Nephron progenitor cell (in vitro differentiated cells): Measurements from ENCODE around the gene CD83.

Experiments used
- DNase-seq: peaks from one replicate; pipeline ENCODE4 v3.0.0; 2021
- H3K27ac Mint-ChIP-seq: 2 replicates; pipeline ENCODE4 v1.8.0; 2021; ENCODE audit warnings: mild to moderate bottlenecking, moderate library complexity, mixed read lengths
- H3K27me3 Mint-ChIP-seq: 2 replicates; pipeline ENCODE4 v1.8.0; 2021; ENCODE audit warnings: mild to moderate bottlenecking, low read depth, mixed read lengths; ENCODE audit not compliant: poor library complexity
- H3K36me3 Mint-ChIP-seq: 2 replicates; pipeline ENCODE4 v1.8.0; 2021; ENCODE audit warnings: low read depth, mixed read lengths
- H3K4me1 Mint-ChIP-seq: 2 replicates; pipeline ENCODE4 v1.8.0; 2021; ENCODE audit warnings: mixed read lengths
- H3K4me3 Mint-ChIP-seq: 2 replicates; pipeline ENCODE4 v1.8.0; 2021; ENCODE audit warnings: mild to moderate bottlenecking, moderate library complexity, mixed read lengths
- H3K9me3 Mint-ChIP-seq: 2 replicates; pipeline ENCODE4 v1.8.0; 2021; ENCODE audit warnings: mild to moderate bottlenecking, moderate library complexity, mixed read lengths
- CTCF ChIP-seq: fragments of 200-600 bp; sonication (generic); IDR thresholded peaks from 2 replicates; pipeline ENCODE4 v1.5.0; 2021; ENCODE audit warnings: antibody characterized with exemption

CD83 gene

GRCh38 chr6:14174996-14175395 lies 57.4 kb downstream of the CD83 start:
- Mint-ChIP-seq H3K4me1 (peaks cover 29% of the 10 kb centered on the region), H3K4me3 (no peak overlapping the region), H3K9me3 (peaks cover 28% of the 10 kb centered on the region), H3K36me3 (peaks cover 18% of the 10 kb centered on the region), H3K27ac (no peak overlapping the region), H3K27me3 (peaks cover 6% of the 10 kb centered on the region)
- no peak for DNase-seq
- TF ChIP-seq CTCF: no peak

- Mint-ChIP-seq H3K4me1 (peaks cover 29% of the 10 kb centered on the region), H3K4me3 (no peak overlapping the region), H3K36me3 (peaks cover 8% of the 10 kb centered on the region), H3K27me3 (peaks cover 7% of the 10 kb centered on the region), H3K9me3 (peaks cover 14% of the 10 kb centered on the region), H3K27ac (no peak overlapping the region)
- no peak for DNase-seq
- no peak for TF ChIP-seq CTCF
These were observed 58.9 kb downstream of the CD83 start for GRCh38 chr6:14176429-14176828.

GRCh38 chr6:14177413-14178082 lies 60.0 kb downstream of the CD83 start:
- no peak for DNase-seq
- H3K9me3 Mint-ChIP-seq: peaks cover 6% of the 10 kb centered on the region
- peaks cover 7% of the 10 kb centered on the region for H3K27me3 Mint-ChIP-seq
- H3K4me1 Mint-ChIP-seq: peaks cover 29% of the 10 kb centered on the region
- no peak for TF ChIP-seq CTCF
- peaks cover 4% of the 10 kb centered on the region for H3K36me3 Mint-ChIP-seq
- no peak overlapping the region for H3K4me3 Mint-ChIP-seq
- no peak overlapping the region for H3K27ac Mint-ChIP-seq

GRCh38 chr6:14178083-14178445 lies 60.5 kb downstream of the CD83 start:
- Mint-ChIP-seq H3K4me3 (no peak overlapping the region), H3K27me3 (peaks cover 7% of the 10 kb centered on the region), H3K36me3 (no peaks in the 10 kb centered on the region), H3K4me1 (peaks cover 29% of the 10 kb centered on the region), H3K9me3 (peaks cover under 1% of the 10 kb centered on the region), H3K27ac (no peak overlapping the region)
- TF ChIP-seq CTCF: no peak
- no peak for DNase-seq

- DNase-seq: no peak
- Mint-ChIP-seq H3K27me3 (peaks cover 7% of the 10 kb centered on the region), H3K4me3 (no peak overlapping the region), H3K4me1 (peaks cover 21% of the 10 kb centered on the region), H3K36me3 (no peaks in the 10 kb centered on the region), H3K27ac (no peak overlapping the region), H3K9me3 (peaks cover 11% of the 10 kb centered on the region)
- no peak for TF ChIP-seq CTCF
These were observed 63.0 kb downstream of the CD83 start for GRCh38 chr6:14180609-14181008.

GRCh38 chr6:14182916-14183315 lies 65.3 kb downstream of the CD83 start:
- Mint-ChIP-seq H3K36me3 (no peaks in the 10 kb centered on the region), H3K27ac (no peak overlapping the region), H3K4me3 (no peak overlapping the region), H3K9me3 (peaks cover 15% of the 10 kb centered on the region), H3K4me1 (peaks cover 6% of the 10 kb centered on the region), H3K27me3 (peaks cover 4% of the 10 kb centered on the region)
- TF ChIP-seq CTCF: no peak
- no peak for DNase-seq
